ENCODE results near the gene SPOCD1.

Gene SPOCD1

DNA sequence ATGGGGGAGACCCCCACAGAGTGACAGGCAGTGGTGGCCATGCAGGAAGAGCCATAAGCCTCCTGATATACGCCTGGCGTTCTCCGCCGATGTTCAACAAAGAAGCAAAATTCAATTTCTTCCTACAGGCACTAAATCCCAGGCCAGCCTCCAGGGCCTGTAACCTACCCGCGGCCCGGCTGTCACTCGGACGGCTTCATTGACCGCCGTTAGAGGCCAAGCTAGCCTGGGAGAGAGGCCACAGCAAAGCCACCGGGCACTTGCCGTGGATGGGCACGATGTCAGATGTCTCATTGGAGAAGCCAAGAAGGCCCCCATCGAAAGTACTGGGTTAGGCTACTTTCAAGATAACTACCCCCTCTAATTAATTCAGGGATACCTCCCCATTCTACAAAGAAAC is 61.4 kb downstream of the SPOCD1 start:
- no peak for DNase-seq

GRCh38 chr1:31753707-31754349 is 62.0 kb downstream of the SPOCD1 start:
- DNase-seq = no peak

- no peak for DNase-seq
Measured at GRCh38 chr1:31752952-31753475, 62.8 kb downstream of the SPOCD1 start.

DNA sequence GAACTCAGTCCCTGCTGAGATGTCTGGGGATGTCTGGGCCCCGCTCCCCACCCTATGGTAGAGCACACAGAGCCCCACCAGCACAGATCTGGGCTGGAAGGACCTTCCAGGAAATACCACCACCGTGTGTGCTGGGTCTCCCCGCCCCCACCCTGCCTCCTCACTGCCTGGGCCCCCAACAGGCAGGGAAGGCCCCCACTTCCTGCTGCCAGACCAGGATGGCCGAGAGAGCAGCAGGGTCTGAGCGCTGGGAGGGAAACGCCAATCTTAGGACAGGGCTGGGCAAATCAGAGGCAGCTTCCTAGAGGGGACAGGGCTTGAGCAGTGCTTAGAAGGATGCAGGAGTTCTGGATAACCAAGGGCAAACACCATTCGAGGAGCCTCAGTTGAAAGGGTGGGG is 63.6 kb downstream of the SPOCD1 start:
- DNase-seq = no peak

GRCh38 chr1:31751822-31752241 is 64.0 kb downstream of the SPOCD1 start:
- DNase-seq = no peak

GRCh38 chr1:31750858-31751510 is 64.8 kb downstream of the SPOCD1 start:
- DNase-seq = no peak

DNA sequence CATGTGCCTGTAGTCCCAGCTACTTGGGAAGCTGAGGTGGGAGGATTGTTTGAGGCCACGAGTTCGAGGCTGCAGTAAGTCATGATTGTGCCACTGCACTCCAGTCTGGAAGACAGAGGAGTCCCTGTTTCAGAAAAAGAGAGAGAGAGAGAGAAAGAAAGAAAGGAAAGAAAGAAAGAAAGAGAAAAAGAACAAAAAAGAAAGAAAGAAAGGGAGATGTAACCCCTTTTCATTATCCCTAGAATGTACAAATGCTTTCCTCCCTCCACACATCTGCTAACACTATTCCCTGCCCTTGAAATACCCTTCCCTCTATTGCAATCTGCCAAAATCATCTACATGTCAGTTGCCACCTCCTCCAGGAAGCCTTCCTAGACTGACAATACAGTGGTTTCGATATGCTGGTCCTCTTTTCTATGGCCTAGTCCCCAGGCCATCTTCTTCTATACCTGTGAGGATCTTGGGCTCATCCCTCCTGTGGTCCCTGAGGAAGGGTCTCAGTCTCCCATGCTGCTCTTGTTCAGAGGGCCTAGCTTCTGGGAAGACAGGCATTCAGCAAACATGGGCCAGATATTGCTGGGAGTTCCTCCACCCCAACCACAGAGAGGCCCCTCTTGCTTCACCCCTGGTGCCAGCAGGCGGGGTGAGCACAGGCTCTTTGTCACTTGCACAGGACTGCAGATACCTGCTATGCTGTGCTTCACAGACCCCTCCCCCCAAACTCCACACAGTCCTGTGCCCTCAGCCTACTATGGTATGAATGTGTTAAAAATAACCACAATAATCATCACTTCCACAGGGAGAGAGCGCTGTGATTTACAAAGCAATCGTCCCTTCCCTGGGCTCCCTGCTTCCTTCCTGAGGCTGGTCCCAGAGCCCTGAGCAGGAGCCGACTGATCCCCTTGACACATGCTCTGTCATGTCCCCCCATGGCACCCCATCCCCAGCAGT is 65.8 kb downstream of the SPOCD1 start:
- DNase-seq = no peak

- no peak for DNase-seq
Measured at GRCh38 chr1:31748365-31748764, 67.5 kb downstream of the SPOCD1 start.

- DNase-seq = no peak
Measured at GRCh38 chr1:31747304-31747703, 68.5 kb downstream of the SPOCD1 start.

GRCh38 chr1:31746687-31747086 is 69.1 kb downstream of the SPOCD1 start:
- no peak for DNase-seq

DNA sequence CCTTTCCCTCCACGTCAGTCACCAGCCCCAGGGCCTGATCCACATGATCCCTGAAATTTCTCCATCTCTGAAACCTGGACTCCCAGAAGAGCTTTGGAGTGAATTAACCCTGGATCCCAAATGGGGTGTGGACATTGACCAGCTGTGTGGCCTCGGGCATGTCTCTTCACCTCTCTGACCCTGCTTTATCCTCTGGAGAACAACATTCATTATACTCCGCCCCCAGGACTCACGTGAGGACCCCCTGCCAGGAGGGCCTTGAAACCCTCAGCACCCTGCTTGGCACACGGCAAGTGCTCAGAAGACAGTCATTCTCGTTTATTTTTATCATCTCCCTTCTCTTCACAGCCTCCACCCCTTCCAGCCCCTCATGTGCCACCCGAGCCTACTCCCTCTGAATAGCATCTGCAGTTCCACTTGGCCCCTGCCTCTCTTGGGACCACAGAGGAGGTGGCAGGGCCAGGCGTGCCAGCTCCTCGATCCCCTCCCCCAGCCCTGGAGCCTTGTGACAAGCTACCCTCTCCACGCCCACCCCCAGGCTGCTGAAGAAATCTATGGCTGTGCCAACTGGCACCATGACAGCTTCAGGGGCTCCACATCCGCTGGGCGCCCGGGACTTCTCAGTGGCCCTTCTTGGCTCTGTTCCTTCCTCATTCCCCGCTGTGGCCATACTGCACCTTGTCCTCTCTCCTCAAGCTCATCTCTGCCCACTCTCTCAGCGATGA is 69.7 kb downstream of the SPOCD1 start:
- no peak for DNase-seq

- DNase-seq = no peak
Measured at GRCh38 chr1:31745096-31745945, 70.5 kb downstream of the SPOCD1 start.

DNA sequence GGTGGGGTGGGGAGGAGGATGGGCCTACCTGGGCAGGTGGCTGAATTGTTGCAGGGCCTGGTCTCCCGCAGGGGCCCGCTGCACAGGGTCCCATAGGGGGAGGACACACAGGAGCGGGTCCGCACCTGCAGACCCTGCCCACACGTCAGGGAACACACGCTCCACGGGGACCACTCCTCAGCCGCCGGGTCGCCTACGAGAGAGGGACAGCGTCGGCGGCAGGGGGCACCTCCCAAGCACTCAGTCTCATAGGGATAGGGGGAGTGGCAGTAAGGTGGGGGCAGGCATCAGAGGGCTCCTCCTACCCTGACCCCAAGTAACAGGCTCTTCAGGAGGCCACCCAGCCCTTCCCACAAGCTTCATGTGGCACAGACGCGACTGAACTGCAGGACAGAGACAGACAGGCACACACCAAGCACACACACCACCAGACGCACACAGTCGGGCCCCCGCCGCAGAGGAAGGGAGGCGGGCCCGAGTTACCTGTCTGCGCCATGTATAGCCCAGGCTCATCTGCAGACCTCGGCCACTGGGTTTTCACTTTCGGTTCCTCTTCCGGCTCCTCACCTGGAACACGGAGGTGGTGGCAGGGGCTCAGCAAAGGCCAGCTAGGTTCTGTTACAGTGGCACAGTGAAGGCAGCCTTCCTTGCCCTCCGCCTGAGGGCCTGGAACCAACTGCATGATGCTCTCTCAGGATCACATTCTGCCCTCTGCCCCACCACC is 71.5 kb downstream of the SPOCD1 start:
- DNase-seq = no peak

GRCh38 chr1:31742462-31743212 is 73.2 kb downstream of the SPOCD1 start:
- DNase-seq = no peak
